Lower leg skin (tissue), 3 donors: ENCODE measurements around the gene IKBKE.

Experiments
- POLR2A ChIP-seq, 2 donors: fragments of 450-650 bp; IDR thresholded peaks; one replicate each; pipeline ENCODE4 v1.6.1; 2016 to 2017; ENCODE audit warnings: antibody characterized with exemption in 2 of 2, mild to moderate bottlenecking in 1 of 2, moderate library complexity in 1 of 2
- TF ChIP-seq, protein P1 (sequence below), 3 donors: fragments of 450-650 bp; IDR thresholded peaks; one replicate each; pipeline ENCODE4 v1.5.1; 2016; ENCODE audit warnings: antibody characterized with exemption in 3 of 3, mild to moderate bottlenecking in 3 of 3, moderate library complexity in 2 of 3

DNA sequence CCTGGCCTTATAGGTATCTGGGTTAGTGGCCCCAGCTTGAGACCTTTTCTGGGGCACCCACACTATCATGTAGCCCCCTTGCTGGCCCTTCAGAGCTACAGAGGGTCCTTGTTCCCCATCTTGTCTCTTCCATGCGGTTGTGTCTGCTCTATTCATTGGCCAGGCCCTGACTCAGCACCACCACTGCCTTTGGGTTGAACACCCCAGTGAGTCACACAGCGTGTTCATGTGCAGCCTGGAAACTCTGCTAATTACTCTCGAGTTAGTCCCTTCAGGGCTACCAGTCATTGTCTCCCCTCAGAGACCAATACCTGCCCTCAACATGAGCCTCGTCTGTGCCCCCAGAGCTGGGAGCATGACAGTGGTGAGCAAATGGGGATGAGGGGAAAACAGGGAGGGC, 28.2 kb upstream of the IKBKE start:
- TF ChIP-seq, protein P1, sequence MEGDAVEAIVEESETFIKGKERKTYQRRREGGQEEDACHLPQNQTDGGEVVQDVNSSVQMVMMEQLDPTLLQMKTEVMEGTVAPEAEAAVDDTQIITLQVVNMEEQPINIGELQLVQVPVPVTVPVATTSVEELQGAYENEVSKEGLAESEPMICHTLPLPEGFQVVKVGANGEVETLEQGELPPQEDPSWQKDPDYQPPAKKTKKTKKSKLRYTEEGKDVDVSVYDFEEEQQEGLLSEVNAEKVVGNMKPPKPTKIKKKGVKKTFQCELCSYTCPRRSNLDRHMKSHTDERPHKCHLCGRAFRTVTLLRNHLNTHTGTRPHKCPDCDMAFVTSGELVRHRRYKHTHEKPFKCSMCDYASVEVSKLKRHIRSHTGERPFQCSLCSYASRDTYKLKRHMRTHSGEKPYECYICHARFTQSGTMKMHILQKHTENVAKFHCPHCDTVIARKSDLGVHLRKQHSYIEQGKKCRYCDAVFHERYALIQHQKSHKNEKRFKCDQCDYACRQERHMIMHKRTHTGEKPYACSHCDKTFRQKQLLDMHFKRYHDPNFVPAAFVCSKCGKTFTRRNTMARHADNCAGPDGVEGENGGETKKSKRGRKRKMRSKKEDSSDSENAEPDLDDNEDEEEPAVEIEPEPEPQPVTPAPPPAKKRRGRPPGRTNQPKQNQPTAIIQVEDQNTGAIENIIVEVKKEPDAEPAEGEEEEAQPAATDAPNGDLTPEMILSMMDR (IDR thresholded peaks at IDR 0.05): no peak
- TF ChIP-seq POLR2A (IDR thresholded peaks at IDR 0.05): no peak
